DND-41 (cell line): ENCODE measurements around the gene S100Z.

Experiments used
- CTCF ChIP-seq: IDR thresholded peaks from 2 replicates; pipeline ENCODE4 v1.5.1; 2012; ENCODE audit warnings: borderline replicate concordance, low read length, moderate library complexity, mild to moderate bottlenecking; ENCODE audit not compliant: poor library complexity, severe bottlenecking; ENCODE audit errors: extremely low read depth
- EZH2 ChIP-seq: IDR thresholded peaks from 3 replicates; pipeline ENCODE4 v1.6.1; 2012; ENCODE audit warnings: borderline replicate concordance, low read depth, mild to moderate bottlenecking, moderate library complexity, low read length, inconsistent platforms; ENCODE audit not compliant: severe bottlenecking

- TF ChIP-seq CTCF (no peak), EZH2 (no peak)
These were observed 96.3 kb downstream of the S100Z start for GRCh38 chr5:76946090-76946489.
